Measurements from ENCODE around the gene SLC35F4. TPM values are rescaled to one million over a fixed set of nuclear protein-coding genes. Genes with fewer than 3 reads are reported as not detected.

The SLC35F4 gene
- total and polyA plus RNA-seq, 10 of the 15 experiments (the other 5 are each of a cell fraction or from before 2014, with no cell fraction given): 0.06 to 0.30 TPM; not detected in 8

- FAIRE-seq (no peak), DNase-seq (ENCODE audit: low read depth, low spot score) (no peak), ATAC-seq (no peak)
- Histone ChIP-seq H3K4me3 (no peak overlapping the region), H3K4me2 (ENCODE audit: control insufficient read depth, insufficient read depth) (no peak overlapping the region), H3K79me2 (ENCODE audit: control insufficient read depth, insufficient read depth, low read length) (no peaks in the 10 kb centered on the region), H3K9me3 (replicated peaks; ENCODE audit: control insufficient read depth, insufficient read depth, low read length) (no peaks in the 10 kb centered on the region; the same call in 2 of the 3 replicates), H4K20me1 (ENCODE audit: control insufficient read depth, insufficient read depth) (no peaks in the 10 kb centered on the region), H3K36me3 (ENCODE audit: control insufficient read depth in 2 of 2, insufficient read depth in 2 of 2, low read length in 1 of 2) (no peaks in the 10 kb centered on the region), H3K4me1 (ENCODE audit: control insufficient read depth, insufficient read depth, low read length) (no peaks in the 10 kb centered on the region), H3K27me3 (replicated peaks in 1 of 2; ENCODE audit: control insufficient read depth in 2 of 2, insufficient read depth in 2 of 2, low read length in 1 of 2) (no peaks in the 10 kb centered on the region; a peak in 1 of 4 replicates), H2AFZ (ENCODE audit: control insufficient read depth, low read depth, low read length) (no peak overlapping the region), H3K9ac (ENCODE audit: control insufficient read depth, insufficient read depth, low read length) (no peak overlapping the region), H3K27ac (ENCODE audit: control insufficient read depth, insufficient read depth) (no peak overlapping the region)
- ChIA-PET CTCF (interaction anchor here (0.6 to 2.2 kb wide), 4 partner anchors 16 to 200 kb away, joined by 3 to 5 read pairs (median 4); no protein-coding TSS in a partner anchor), RAD21 (ENCODE audit: unreplicated experiment) (interaction anchor here (0.7 kb wide), 1 partner anchor 37 kb away, joined by 4 read pairs; no protein-coding TSS in a partner anchor), POLR2A (interaction anchor here (1.0 kb wide), 1 partner anchor 96 kb away, joined by 3 read pairs; no protein-coding TSS in a partner anchor), SMC1A (ENCODE audit: uncharacterized antibody, unreplicated experiment) (interaction anchor here (0.7 to 1.7 kb wide), 4 partner anchors 9 to 139 kb away, joined by 3 to 6 read pairs (median 4); no protein-coding TSS in a partner anchor)
- intact Hi-C loops (cut with micrococcal nuclease; ENCODE audit: unreplicated experiment): no loop called here
- TF ChIP-seq MTA2 (IDR thresholded peaks at IDR 0.05; ENCODE audit: low read depth) (no peak), RBBP5 (conservative IDR thresholded peaks at IDR 0.05) (no peak), USF1 (IDR thresholded peaks at IDR 0.05; ENCODE audit: borderline replicate concordance, extremely low read length, insufficient read depth, low read depth, low read length) (no peak)
- in situ Hi-C loops (cut with MboI): no loop called here
- BruUV-seq (replicated peaks): no TSS peak
- 2% methylated on average over 3 of the region's 3 CpGs for WGBS (ENCODE audit: insufficient coverage, insufficient replicate concordance, low lambda C conversion rate, missing lambda C conversion rate)
These were observed 133.2 kb downstream of the SLC35F4 start for GRCh38 chr14:57732463-57733285.
